ENCODE data around the gene ARID5B. TPM values are rescaled to one million over a fixed set of nuclear protein-coding genes. Genes with fewer than 3 reads are reported as not detected.

The ARID5B gene
- total and polyA plus RNA-seq, 2 of the 4 experiments (the other 2 are of a cell fraction): 41.0 to 125 TPM

DNA sequence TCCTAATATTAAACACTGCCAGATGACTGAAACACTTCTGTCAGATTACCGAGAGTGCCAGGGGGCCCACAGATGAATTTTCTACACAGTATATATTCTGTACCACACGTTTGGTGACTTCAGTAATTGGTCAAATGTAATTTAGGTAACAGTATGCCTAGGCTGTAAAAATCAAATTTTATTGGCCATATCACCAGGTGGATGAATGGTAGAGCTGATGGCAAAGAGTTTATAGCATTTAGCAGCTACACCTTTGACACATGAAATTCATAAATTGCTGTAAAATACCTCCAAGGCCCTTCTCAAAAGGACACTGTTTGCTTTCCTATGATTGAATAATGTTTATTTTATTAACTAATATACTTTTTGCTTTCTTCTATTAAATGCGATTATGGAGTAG is 101.3 kb downstream of the ARID5B start:
- H4K8ac ChIP-seq (ENCODE audit: low read depth in 2 of 2, low read length in 2 of 2): no peak overlapping the region
- no TSS peak for BruUV-seq (replicated peaks)
- intact Hi-C loops (cut with micrococcal nuclease) (no loop called here), dilution Hi-C loops (cut with HindIII; ENCODE audit: low sequenced_read_pairs, unreplicated experiment) (no loop called here), in situ Hi-C loops (cut with MboI; ENCODE audit: low sequenced_read_pairs) (no loop called here)
- H4K91ac ChIP-seq (ENCODE audit: insufficient read depth, low read depth, low read length): no peak overlapping the region
- H3K14ac ChIP-seq (replicated peaks; ENCODE audit: low read depth, low read length): no peak overlapping the region
- no peaks in the 10 kb centered on the region for H3K27me3 ChIP-seq (ENCODE audit: control insufficient read depth, insufficient read depth, low read length)
- H3K23ac ChIP-seq (ENCODE audit: low read depth, low read length): no peak overlapping the region
- WGBS, 2 experiments (ENCODE audit: extremely low coverage in 2 of 2, insufficient read length in 1 of 2): no CpG with 5 or more reads among the region's 3 CpGs
- no peak overlapping the region for H2AFZ ChIP-seq (replicated peaks; ENCODE audit: low read length, poor library complexity)
- no peak overlapping the region for H3K27ac ChIP-seq (ENCODE audit: insufficient read depth, low read length)
- H4K20me1 ChIP-seq (ENCODE audit: insufficient read depth, low read length): peaks cover 36% of the 10 kb centered on the region; the same call in 1 of the 2 replicates
- no peak overlapping the region for H3K56ac ChIP-seq (ENCODE audit: extremely low read depth, insufficient read depth, low read length)
- H2BK15ac ChIP-seq (ENCODE audit: low read depth, low read length): no peak overlapping the region
- H2AK9ac ChIP-seq (replicated peaks; ENCODE audit: low read depth, low read length, poor library complexity): no peak overlapping the region
- H3K4me3 ChIP-seq (ENCODE audit: insufficient read depth, low read depth, low read length): no peak overlapping the region
- no peak for DNase-seq
- H2BK5ac ChIP-seq (ENCODE audit: low read depth, low read length, poor library complexity, severe bottlenecking): no peak overlapping the region
- no peaks in the 10 kb centered on the region for H3K9me3 ChIP-seq (ENCODE audit: control insufficient read depth, insufficient read depth, low read length)
- no peak for TF ChIP-seq NFE2L2 (IDR thresholded peaks at IDR 0.05; ENCODE audit: low read depth, low read length)
- TF ChIP-seq FOS (IDR thresholded peaks at IDR 0.05; ENCODE audit: low read depth, low read length): no peak
- no peak for TF ChIP-seq SMC3 (IDR thresholded peaks at IDR 0.05; ENCODE audit: low read depth, low read length)
- TF ChIP-seq MAZ (IDR thresholded peaks at IDR 0.05; ENCODE audit: borderline replicate concordance, low read depth, low read length): no peak
- TF ChIP-seq USF2 (IDR thresholded peaks at IDR 0.05; ENCODE audit: low read depth, low read length): no peak
- no peak overlapping the region for H3K9ac ChIP-seq (ENCODE audit: low read depth, low read length)
- no peak overlapping the region for H4K5ac ChIP-seq (ENCODE audit: low read depth, low read length)
- H2BK20ac ChIP-seq (ENCODE audit: low read depth, low read length): no peak overlapping the region
- H3K4ac ChIP-seq (ENCODE audit: low read depth, low read length): no peak overlapping the region
- H2BK120ac ChIP-seq (ENCODE audit: low read depth, low read length): no peak overlapping the region
- H3K79me1 ChIP-seq (ENCODE audit: low read depth in 1 of 2, low read length in 2 of 2): peaks cover 55 to 82% of the 10 kb centered on the region in 2 experiments
- no peak for ATAC-seq (ENCODE audit: low read depth)
- H3K36me3 ChIP-seq (ENCODE audit: control insufficient read depth, insufficient read depth, low read length): peaks cover 29% of the 10 kb centered on the region
- H3K4me1 ChIP-seq (ENCODE audit: control insufficient read depth, insufficient read depth, low read length): peaks cover 8% of the 10 kb centered on the region
- ChIA-PET CTCF (no interaction called here), POLR2A (ENCODE audit: unreplicated experiment) (no interaction called here)
- no peak overlapping the region for H3K4me2 ChIP-seq (ENCODE audit: low read depth, low read length)
- peaks cover 13% of the 10 kb centered on the region for H3K9me1 ChIP-seq (ENCODE audit: insufficient read depth, low read length)
- no peak overlapping the region for H3K18ac ChIP-seq (ENCODE audit: low read depth, low read length)
- no peak overlapping the region for H2AK5ac ChIP-seq (ENCODE audit: low read depth, low read length)
